RWPE1 (cell line): ENCODE measurements around the gene MKS1.

Source experiments
- CTCF ChIA-PET: fragments of 350-600 bp; sonication (Branson Sonifier 250); formaldehyde crosslinking; extraction: SDS; loops from one replicate; lab custom pipeline; 2021; lab: Yijun Ruan, JAX
- POLR2A ChIA-PET: fragments of 400-600 bp; formaldehyde crosslinking; extraction: SDS; loops from one replicate; lab custom pipeline; 2020; ENCODE audit warnings: antibody characterized with exemption; ENCODE audit not compliant: low non-redundant PET; lab: Yijun Ruan, JAX
- DNase-seq: peaks from one replicate; pipeline ENCODE4 v3.0.0; 2012; ENCODE audit warnings: low spot score
- H3K27ac ChIP-seq: fragments of 450-650 bp; 2 replicates; pipeline ENCODE4 v1.5.1; 2017
- TF ChIP-seq, protein P1 (sequence below): fragments of 450-650 bp; conservative IDR thresholded peaks from 2 replicates; pipeline ENCODE4 v1.5.1; 2017; ENCODE audit warnings: low read depth, mild to moderate bottlenecking

MKS1 gene

DNA sequence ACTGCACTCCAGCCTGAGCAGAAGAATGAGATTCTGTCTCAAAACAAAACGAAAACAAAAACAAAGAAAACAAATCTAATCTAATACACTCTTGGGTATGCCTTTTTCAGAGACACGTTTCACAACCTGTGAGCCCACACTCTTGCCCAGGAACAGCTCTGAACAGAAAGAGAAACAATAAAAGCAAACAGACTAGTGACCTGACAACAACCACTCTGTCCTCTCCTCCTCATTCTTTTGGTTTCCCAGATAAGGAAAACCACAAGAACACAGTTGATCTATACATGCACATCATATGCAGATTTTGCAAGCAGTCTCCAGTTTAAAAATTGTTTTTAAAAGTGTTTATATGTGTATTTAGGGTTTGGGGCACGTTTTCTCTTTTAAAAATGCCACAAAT lies 1.3 kb downstream of the MKS1 start:
- POLR2A ChIA-PET: no interaction called here
- TF ChIP-seq, protein P1, sequence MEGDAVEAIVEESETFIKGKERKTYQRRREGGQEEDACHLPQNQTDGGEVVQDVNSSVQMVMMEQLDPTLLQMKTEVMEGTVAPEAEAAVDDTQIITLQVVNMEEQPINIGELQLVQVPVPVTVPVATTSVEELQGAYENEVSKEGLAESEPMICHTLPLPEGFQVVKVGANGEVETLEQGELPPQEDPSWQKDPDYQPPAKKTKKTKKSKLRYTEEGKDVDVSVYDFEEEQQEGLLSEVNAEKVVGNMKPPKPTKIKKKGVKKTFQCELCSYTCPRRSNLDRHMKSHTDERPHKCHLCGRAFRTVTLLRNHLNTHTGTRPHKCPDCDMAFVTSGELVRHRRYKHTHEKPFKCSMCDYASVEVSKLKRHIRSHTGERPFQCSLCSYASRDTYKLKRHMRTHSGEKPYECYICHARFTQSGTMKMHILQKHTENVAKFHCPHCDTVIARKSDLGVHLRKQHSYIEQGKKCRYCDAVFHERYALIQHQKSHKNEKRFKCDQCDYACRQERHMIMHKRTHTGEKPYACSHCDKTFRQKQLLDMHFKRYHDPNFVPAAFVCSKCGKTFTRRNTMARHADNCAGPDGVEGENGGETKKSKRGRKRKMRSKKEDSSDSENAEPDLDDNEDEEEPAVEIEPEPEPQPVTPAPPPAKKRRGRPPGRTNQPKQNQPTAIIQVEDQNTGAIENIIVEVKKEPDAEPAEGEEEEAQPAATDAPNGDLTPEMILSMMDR: no peak
- CTCF ChIA-PET: interaction anchor here (0.6 to 0.9 kb wide), 2 partner anchors 121 to 564 kb away, joined by 4 read pairs; no protein-coding TSS in a partner anchor
- H3K27ac ChIP-seq: no peak overlapping the region
- no peak for DNase-seq

DNA sequence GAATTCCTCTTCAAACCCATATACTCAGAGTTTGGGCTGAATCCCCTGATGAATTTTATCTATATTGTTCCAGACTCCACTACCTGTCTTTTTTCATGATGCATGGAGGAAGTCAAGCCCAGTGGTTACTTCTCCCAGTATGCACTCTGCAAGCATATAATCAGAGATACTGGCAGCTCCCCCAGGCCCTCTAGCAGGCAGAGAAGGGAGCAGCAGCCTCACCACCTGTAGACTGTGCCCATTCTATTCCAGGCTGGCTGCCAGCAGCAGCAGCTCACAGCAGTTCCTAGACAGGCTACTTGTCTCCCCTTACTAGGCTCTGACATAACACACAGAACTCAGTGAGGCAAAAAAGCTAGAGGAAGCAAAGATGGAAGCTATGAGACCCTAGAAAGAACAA lies 3.4 kb downstream of the MKS1 start:
- TF ChIP-seq, protein P1: no peak
- no peak for DNase-seq
- ChIA-PET CTCF (interaction anchor here (0.6 to 1.5 kb wide), 3 partner anchors 16 to 716 kb away, joined by 3 to 4 read pairs (median 4); no protein-coding TSS in a partner anchor), POLR2A (interaction anchor here (0.5 kb wide), 1 partner anchor 198 kb away, joined by 4 read pairs; no protein-coding TSS in a partner anchor)
- H3K27ac ChIP-seq: no peak overlapping the region

DNA sequence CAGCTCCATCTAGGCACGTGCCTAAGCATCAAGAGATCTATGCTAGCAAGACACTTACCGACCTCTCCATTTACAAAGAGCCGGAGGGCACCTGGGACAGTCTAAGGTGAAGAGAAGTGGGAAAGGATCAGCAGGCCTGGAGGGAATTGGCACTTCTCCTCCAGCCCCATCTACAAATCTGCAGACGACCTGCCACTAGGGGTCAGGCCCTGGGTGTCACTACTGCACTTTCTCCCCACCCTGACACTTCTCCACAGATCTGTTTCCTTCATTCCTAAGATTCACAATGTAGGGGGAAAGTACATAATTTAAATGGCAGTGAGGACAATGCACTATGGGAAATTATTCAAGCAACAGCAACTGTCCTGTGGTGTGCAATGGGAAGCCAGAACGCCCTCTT lies 8.1 kb downstream of the MKS1 start:
- TF ChIP-seq, protein P1: no peak
- no peak overlapping the region for H3K27ac ChIP-seq
- POLR2A ChIA-PET: no interaction called here
- no peak for DNase-seq
- CTCF ChIA-PET: interaction anchor here (0.6 kb wide), 1 partner anchor 229 kb away, joined by 5 read pairs; no protein-coding TSS in a partner anchor

DNA sequence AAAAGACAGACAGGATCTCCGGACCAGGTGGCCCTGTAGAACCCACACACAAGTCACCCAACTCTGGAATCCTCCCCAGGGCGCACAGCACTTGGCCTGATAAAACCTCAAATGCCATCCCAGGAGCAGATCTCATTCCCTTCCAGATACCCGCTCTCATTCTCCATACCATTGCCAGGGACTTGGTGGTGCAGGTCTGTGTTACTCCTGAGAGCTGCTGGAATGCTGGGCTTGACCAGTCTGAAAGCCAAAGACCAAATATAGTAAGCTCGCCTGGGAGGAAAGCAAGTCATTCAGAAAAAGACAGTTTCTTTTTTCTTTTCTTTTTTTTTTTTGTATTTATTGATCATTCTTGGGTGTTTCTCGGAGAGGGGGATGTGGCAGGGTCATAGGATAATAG lies 10.7 kb downstream of the MKS1 start:
- ChIA-PET POLR2A (no interaction called here), CTCF (interaction anchor here (0.6 kb wide), 1 partner anchor 86 kb away, joined by 3 read pairs; no protein-coding TSS in a partner anchor)
- TF ChIP-seq, protein P1: no peak
- no peak for DNase-seq
- H3K27ac ChIP-seq: no peak overlapping the region

DNA sequence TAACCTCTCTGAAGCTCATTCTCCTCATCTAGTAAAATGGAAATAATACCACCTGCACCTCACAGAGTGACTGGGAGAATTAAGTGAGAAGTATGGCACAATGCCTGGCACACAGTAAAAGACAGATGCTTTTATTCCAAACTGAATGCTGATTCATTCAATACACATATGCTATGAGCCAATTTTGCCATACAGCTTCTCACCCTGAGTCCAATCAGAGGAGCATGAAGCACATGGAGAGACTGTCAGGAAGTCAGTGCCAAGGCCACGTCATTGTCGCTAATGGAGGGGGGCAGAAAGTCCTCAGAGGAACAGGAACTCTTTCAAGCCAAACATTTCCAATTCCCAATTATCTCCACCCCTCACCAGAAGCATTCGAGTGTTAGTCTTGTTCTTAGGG lies 11.6 kb downstream of the MKS1 start:
- POLR2A ChIA-PET: no interaction called here
- TF ChIP-seq, protein P1: no peak
- DNase-seq: no peak
- CTCF ChIA-PET: interaction anchor here (0.6 kb wide), 1 partner anchor 85 kb away, joined by 3 read pairs; no protein-coding TSS in a partner anchor
- no peak overlapping the region for H3K27ac ChIP-seq

DNA sequence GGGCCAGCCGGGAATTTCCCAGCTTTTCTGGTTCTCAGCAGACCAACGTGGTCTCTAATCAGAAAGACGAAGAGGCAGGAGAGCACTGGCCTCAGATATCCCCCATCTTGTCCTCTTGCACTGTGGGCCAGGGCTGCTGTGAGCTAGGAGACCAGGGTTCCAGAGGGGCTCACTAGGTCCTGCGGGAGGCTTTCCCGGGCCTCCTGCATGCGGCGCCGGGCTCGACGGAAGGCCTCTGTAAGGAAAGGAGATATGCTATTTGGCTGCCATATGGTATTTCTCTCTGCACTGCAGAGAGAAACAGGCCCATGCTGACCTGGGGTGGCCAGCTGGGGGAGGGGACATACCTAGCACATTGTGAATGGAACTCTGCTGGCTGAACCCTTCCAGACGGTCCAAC lies 13.1 kb downstream of the MKS1 start:
- TF ChIP-seq, protein P1: no peak
- CTCF ChIA-PET: no interaction called here
- POLR2A ChIA-PET: no interaction called here
- DNase-seq: no peak
- no peak overlapping the region for H3K27ac ChIP-seq
